SU-DHL-6 (cell line): ENCODE data around the gene SCYL1.

Experiments
- CTCF ChIP-seq: fragments of 200-600 bp; sonication (generic); IDR thresholded peaks from one replicate; pipeline ENCODE4 v1.5.1; 2017; ENCODE audit warnings: antibody characterized with exemption, mild to moderate bottlenecking, low read length, moderate library complexity; ENCODE audit not compliant: insufficient read depth, poor library complexity, severe bottlenecking
- EZH2phosphoT487 ChIP-seq: fragments of 200-600 bp; sonication (generic), shearing (Covaris generic); conservative IDR thresholded peaks from 2 replicates; pipeline ENCODE4 v1.6.1; 2018; ENCODE audit warnings: mild to moderate bottlenecking, antibody characterized with exemption, low read length, moderate library complexity, mixed read lengths

GRCh38 chr11:65576232-65576866, 51.5 kb downstream of the SCYL1 start:
- TF ChIP-seq CTCF (no peak), EZH2phosphoT487 (no peak)
